H1 (cell line): ENCODE results near the gene PLEKHA5. TPM values are rescaled to one million over a fixed set of nuclear protein-coding genes. Genes with fewer than 3 reads are reported as not detected.

Source experiments
- USF2 ChIP-seq: IDR thresholded peaks from 2 replicates; pipeline ENCODE4 v1.6.1; 2011; ENCODE audit warnings: low read length, improper control_type of control experiment
- ZNF274 ChIP-seq: IDR thresholded peaks from 2 replicates; pipeline ENCODE4 v1.7.0; 2012; ENCODE audit warnings: low read length, borderline replicate concordance; ENCODE audit errors: extremely low read depth
- polyA plus RNA-seq, 7 experiments: library from polyadenylated mRNA; depleted of rRNA in 3 of 7; stranded (reverse) in 5 of 7; unstranded in 2 of 7; fragments of >200 nt in 5 of 7; fragments of 200-250 nt in 2 of 7; gene quantifications; 1 replicate in 5 of 7; 2 replicates in 1 of 7; 4 replicates in 1 of 7; pipeline versions ENCODE4 v1.2.1 to v1.2.3, GENCODE V29; 2011 to 2013; ENCODE audit warnings: missing spikeins in 2 of 7, mixed read lengths in 2 of 7
- total RNA-seq: library from RNA; stranded (reverse); fragmentation: NEBNext Ultra II Directional; extraction: Animal tissue kit (Norgen Biotek cat#: 25700); gene quantifications from 2 replicates; pipeline ENCODE4 v1.2.1, GENCODE V29; 2021

Gene PLEKHA5
- total and polyA plus RNA-seq, 2 of the 8 experiments (the other 6 are each of a cell fraction or from before 2014, with no cell fraction given) = 17.2 to 66.1 TPM

GRCh38 chr12:19121449-19122018 lies 8.0 kb upstream of the PLEKHA5 start (continued):
- TF ChIP-seq USF2 = no peak
- no peak for TF ChIP-seq ZNF274
